GM23338 (cell line): ENCODE data around the gene ERC2. TPM values are rescaled to one million over a fixed set of nuclear protein-coding genes. Genes with fewer than 3 reads are reported as not detected.

Experiments used
- ATAC-seq: fragments of 200-7000 bp; cut with Tn5 transposase; 3 replicates; pipeline ENCODE4 v1.9.1; 2020
- DNase-seq: peaks from one replicate; pipeline ENCODE4 v3.0.0-alpha.2; 2015; ENCODE audit warnings: low spot score
- H2AFZ ChIP-seq: fragments of 200-600 bp; sonication (generic); 2 replicates; pipeline ENCODE4 v1.8.0; 2016; ENCODE audit warnings: antibody characterized with exemption, mild to moderate bottlenecking, moderate library complexity
- H3F3A ChIP-seq: fragments of 200-600 bp; sonication (generic); replicated peaks from 2 replicates; pipeline ENCODE4 v1.8.0; 2017; ENCODE audit warnings: antibody characterized with exemption, mixed run types, low read depth
- H3K27ac ChIP-seq: fragments of 200-600 bp; sonication (generic); 2 replicates; pipeline ENCODE4 v1.6.1; 2016; ENCODE audit warnings: low read depth
- H3K27me3 ChIP-seq: fragments of 200-600 bp; sonication (generic); 2 replicates; pipeline ENCODE4 v1.8.0; 2016; ENCODE audit warnings: mild to moderate bottlenecking, mixed run types, moderate library complexity; ENCODE audit not compliant: insufficient read depth
- H3K36me3 ChIP-seq: fragments of 200-600 bp; sonication (generic); 2 replicates; pipeline ENCODE4 v1.8.0; 2016; ENCODE audit warnings: mild to moderate bottlenecking; ENCODE audit not compliant: insufficient read depth
- H3K4me1 ChIP-seq: fragments of 200-600 bp; sonication (generic); 2 replicates; pipeline ENCODE4 v1.8.0; 2016; ENCODE audit warnings: mild to moderate bottlenecking, moderate library complexity; ENCODE audit not compliant: insufficient read depth
- H3K4me2 ChIP-seq: fragments of 200-600 bp; sonication (generic); 2 replicates; pipeline ENCODE4 v1.7.1; 2017; ENCODE audit warnings: mixed run types
- H3K4me3 ChIP-seq: fragments of 200-600 bp; sonication (generic); 2 replicates; pipeline ENCODE4 v1.6.1; 2016; ENCODE audit warnings: mixed run types
- H3K79me2 ChIP-seq: fragments of 200-600 bp; sonication (generic); replicated peaks from 2 replicates; pipeline ENCODE4 v1.8.0; 2017; ENCODE audit warnings: mild to moderate bottlenecking; ENCODE audit not compliant: insufficient read depth
- H3K9me2 ChIP-seq: fragments of 200-600 bp; sonication (generic); 2 replicates; pipeline ENCODE4 v1.8.0; 2017; ENCODE audit not compliant: insufficient read depth
- H4K20me1 ChIP-seq: fragments of 200-600 bp; sonication (generic); replicated peaks from 2 replicates; pipeline ENCODE4 v1.8.0; 2017; ENCODE audit warnings: mild to moderate bottlenecking; ENCODE audit not compliant: insufficient read depth
- H3K27ac Mint-ChIP-seq: 2 replicates; pipeline ENCODE4 v1.8.0; 2020; ENCODE audit warnings: inconsistent platforms, mild to moderate bottlenecking, moderate library complexity, mixed read lengths
- H3K27me3 Mint-ChIP-seq: 3 replicates; pipeline ENCODE4 v1.8.0; 2022; ENCODE audit warnings: low read depth, mild to moderate bottlenecking, moderate library complexity, mixed read lengths, inconsistent platforms; ENCODE audit not compliant: insufficient read depth, poor library complexity
- H3K36me3 Mint-ChIP-seq: 3 replicates; pipeline ENCODE4 v1.8.0; 2021; ENCODE audit warnings: low read depth, mild to moderate bottlenecking, inconsistent platforms, moderate library complexity, mixed read lengths
- H3K4me1 Mint-ChIP-seq: 3 replicates; pipeline ENCODE4 v1.8.0; 2020; ENCODE audit warnings: mild to moderate bottlenecking, inconsistent platforms, mixed read lengths
- H3K4me3 Mint-ChIP-seq: 3 replicates; pipeline ENCODE4 v1.8.0; 2021; ENCODE audit warnings: moderate library complexity, mild to moderate bottlenecking, inconsistent platforms, mixed read lengths
- H3K9me3 Mint-ChIP-seq: 3 replicates; pipeline ENCODE4 v1.8.0; 2020; ENCODE audit warnings: moderate library complexity, mild to moderate bottlenecking, inconsistent platforms, mixed read lengths
- CREB1 ChIP-seq: fragments of 250-450 bp; sonication (Bioruptor Pico); IDR thresholded peaks from 2 replicates; pipeline ENCODE4 v1.5.0; 2020; ENCODE audit warnings: low read depth, mild to moderate bottlenecking, moderate library complexity
- CTCF ChIP-seq, 2 experiments: fragments of 200-600 bp in 1 of 2; sonication (generic) in 1 of 2; conservative IDR thresholded peaks; 2 replicates each; pipeline versions ENCODE4 v1.5.1 to v1.6.1; 2016 to 2017; ENCODE audit warnings: antibody characterized with exemption in 2 of 2, low read depth in 2 of 2, mild to moderate bottlenecking in 2 of 2, moderate library complexity in 1 of 2
- ETS1 ChIP-seq: IDR thresholded peaks from 2 replicates; pipeline ENCODE4 v1.6.1; 2016; ENCODE audit warnings: antibody characterized with exemption
- EZH2 ChIP-seq: fragments of 200-600 bp; sonication (generic); IDR thresholded peaks from one replicate; pipeline ENCODE4 v1.8.0; 2017; ENCODE audit warnings: antibody characterized with exemption, mild to moderate bottlenecking, low read depth; ENCODE audit not compliant: unreplicated experiment
- JUNB ChIP-seq: IDR thresholded peaks from one replicate; pipeline ENCODE4 v1.6.1; 2016; ENCODE audit warnings: antibody characterized with exemption; ENCODE audit not compliant: unreplicated experiment
- NANOG ChIP-seq: IDR thresholded peaks from 2 replicates; pipeline ENCODE4 v1.6.1; 2016; ENCODE audit warnings: antibody characterized with exemption, borderline replicate concordance
- POLR2AphosphoS5 ChIP-seq: IDR thresholded peaks from 2 replicates; pipeline ENCODE4 v1.6.1; 2016; ENCODE audit warnings: antibody characterized with exemption, low read depth
- STAT1 ChIP-seq: IDR thresholded peaks from one replicate; pipeline ENCODE4 v1.6.1; 2016; ENCODE audit warnings: antibody characterized with exemption; ENCODE audit not compliant: unreplicated experiment
- ZNF114 ChIP-seq: fragments of 250-450 bp; sonication (Bioruptor Pico); IDR thresholded peaks from 2 replicates; pipeline ENCODE4 v1.5.0; 2020; ENCODE audit warnings: mild to moderate bottlenecking, moderate library complexity
- ZNF331 ChIP-seq: fragments of 250-450 bp; sonication (Bioruptor Pico); IDR thresholded peaks from 2 replicates; pipeline ENCODE4 v1.5.0; 2020; ENCODE audit warnings: low read depth, mild to moderate bottlenecking, moderate library complexity
- ZNF462 ChIP-seq: fragments of 250-450 bp; sonication (Bioruptor Pico); IDR thresholded peaks from 2 replicates; pipeline ENCODE4 v1.5.0; 2020; ENCODE audit warnings: mild to moderate bottlenecking, moderate library complexity
- polyA plus RNA-seq: library from polyadenylated mRNA; unstranded; fragments of >200 nt; fragmentation: Nextera tagmentation; extraction: Ambion mirVana; gene quantifications from 2 replicates; pipeline ENCODE4 v1.2.1, GENCODE V29; 2016
- total RNA-seq: library from RNA; depleted of rRNA; stranded (reverse); fragments of >200 nt; shearing (Covaris generic); gene quantifications from 2 replicates; pipeline ENCODE4 v1.2.3, GENCODE V29; 2014

The ERC2 gene
- total and polyA plus RNA-seq, 2 experiments from 2014 or later = 11.8 to 13.7 TPM

- peaks cover 4% of the 10 kb centered on the region; the same call in 1 of the 2 replicates for H3K4me1 ChIP-seq
- no peak overlapping the region for H3K4me3 Mint-ChIP-seq
- H3K27me3 ChIP-seq = no peaks in the 10 kb centered on the region
- H3K9me2 ChIP-seq = 0 out of 2 replicates have a peak, but pooled peaks cover 10% of the 10 kb centered on the region
- H3K27me3 Mint-ChIP-seq = no peaks in the 10 kb centered on the region
- TF ChIP-seq CREB1 (CRISPR knock-in tag) (no peak), ZNF462 (CRISPR knock-in tag) (no peak), CTCF (conservative IDR thresholded peaks at IDR 0.05; ENCODE audit: low read depth in 2 of 2) (no peak), EZH2 (no peak), STAT1 (no peak), ZNF114 (CRISPR knock-in tag) (no peak), NANOG (no peak), JUNB (no peak), POLR2AphosphoS5 (no peak), ZNF331 (CRISPR knock-in tag) (no peak), ETS1 (no peak)
- no peak overlapping the region for H2AFZ ChIP-seq
- H3K4me1 Mint-ChIP-seq = no peaks in the 10 kb centered on the region
- ATAC-seq (no peak), DNase-seq (no peak)
- H3K9me3 Mint-ChIP-seq = no peaks in the 10 kb centered on the region
- no peak overlapping the region for H3K4me3 ChIP-seq
- no peak overlapping the region for H3K27ac ChIP-seq
- H3K36me3 Mint-ChIP-seq = no peaks in the 10 kb centered on the region
- no peak overlapping the region for H3K27ac Mint-ChIP-seq
- H3K79me2 ChIP-seq = no peaks in the 10 kb centered on the region
- no peak overlapping the region for H3K4me2 ChIP-seq
- no peaks in the 10 kb centered on the region for H3F3A ChIP-seq
- no peaks in the 10 kb centered on the region; the same call in 1 of the 2 replicates for H4K20me1 ChIP-seq
- no peaks in the 10 kb centered on the region for H3K36me3 ChIP-seq
Observed at GRCh38 chr3:56229311-56229710, 239.0 kb downstream of the ERC2 start.
